GM23338 (cell line): ENCODE measurements around the gene NSF.
"Not testable (repeated sequence)": the region's sequence is repeated elsewhere in the genome, so short reads cannot be mapped to it uniquely, and the experiment has no call there.

Experiments
- EZH2 ChIP-seq: fragments of 200-600 bp; sonication (generic); IDR thresholded peaks from one replicate; pipeline ENCODE4 v1.8.0; 2017; ENCODE audit warnings: antibody characterized with exemption, mild to moderate bottlenecking, low read depth; ENCODE audit not compliant: unreplicated experiment
- EZH2phosphoT487 ChIP-seq: fragments of 200-600 bp; sonication (generic); IDR thresholded peaks from one replicate; pipeline ENCODE4 v1.8.1; 2018; ENCODE audit warnings: antibody characterized with exemption; ENCODE audit not compliant: unreplicated experiment
- JUNB ChIP-seq: IDR thresholded peaks from one replicate; pipeline ENCODE4 v1.6.1; 2016; ENCODE audit warnings: antibody characterized with exemption; ENCODE audit not compliant: unreplicated experiment
- POLR2AphosphoS5 ChIP-seq: IDR thresholded peaks from 2 replicates; pipeline ENCODE4 v1.6.1; 2016; ENCODE audit warnings: antibody characterized with exemption, low read depth
- ZNF114 ChIP-seq: fragments of 250-450 bp; sonication (Bioruptor Pico); IDR thresholded peaks from 2 replicates; pipeline ENCODE4 v1.5.0; 2020; ENCODE audit warnings: mild to moderate bottlenecking, moderate library complexity
- TF ChIP-seq, protein P1 (sequence below), 2 experiments: fragments of 200-600 bp in 1 of 2; sonication (generic) in 1 of 2; conservative IDR thresholded peaks; 2 replicates each; pipeline versions ENCODE4 v1.5.1 to v1.6.1; 2016 to 2017; ENCODE audit warnings: antibody characterized with exemption in 2 of 2, low read depth in 2 of 2, mild to moderate bottlenecking in 2 of 2, moderate library complexity in 1 of 2
- TF ChIP-seq, protein P2 (sequence below): IDR thresholded peaks from one replicate; pipeline ENCODE4 v1.6.1; 2018; ENCODE audit warnings: antibody characterized with exemption; ENCODE audit not compliant: unreplicated experiment
- TF ChIP-seq, protein P3 (sequence below): IDR thresholded peaks from 2 replicates; pipeline ENCODE4 v1.6.1; 2016; ENCODE audit warnings: antibody characterized with exemption

DNA sequence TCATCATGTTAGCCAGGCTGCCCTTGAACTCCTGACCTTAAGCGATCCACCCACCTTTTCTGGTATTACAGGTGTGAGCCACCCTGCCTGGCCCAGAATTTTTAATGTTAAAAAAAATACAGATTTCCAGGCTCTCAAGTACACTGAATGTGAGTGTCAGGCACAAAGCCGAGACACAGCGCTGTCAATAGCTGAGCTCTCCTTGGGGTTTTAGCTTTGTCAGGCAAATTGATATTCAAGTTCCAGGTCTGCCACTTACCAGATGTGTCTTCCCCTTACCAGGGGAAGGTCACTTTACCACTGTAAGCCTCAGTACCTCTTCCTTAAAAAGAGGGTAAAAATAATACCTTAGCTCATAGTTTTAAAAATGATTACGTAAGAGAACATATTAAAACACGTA lies 67.8 kb downstream of the NSF start:
- TF ChIP-seq, protein P1, sequence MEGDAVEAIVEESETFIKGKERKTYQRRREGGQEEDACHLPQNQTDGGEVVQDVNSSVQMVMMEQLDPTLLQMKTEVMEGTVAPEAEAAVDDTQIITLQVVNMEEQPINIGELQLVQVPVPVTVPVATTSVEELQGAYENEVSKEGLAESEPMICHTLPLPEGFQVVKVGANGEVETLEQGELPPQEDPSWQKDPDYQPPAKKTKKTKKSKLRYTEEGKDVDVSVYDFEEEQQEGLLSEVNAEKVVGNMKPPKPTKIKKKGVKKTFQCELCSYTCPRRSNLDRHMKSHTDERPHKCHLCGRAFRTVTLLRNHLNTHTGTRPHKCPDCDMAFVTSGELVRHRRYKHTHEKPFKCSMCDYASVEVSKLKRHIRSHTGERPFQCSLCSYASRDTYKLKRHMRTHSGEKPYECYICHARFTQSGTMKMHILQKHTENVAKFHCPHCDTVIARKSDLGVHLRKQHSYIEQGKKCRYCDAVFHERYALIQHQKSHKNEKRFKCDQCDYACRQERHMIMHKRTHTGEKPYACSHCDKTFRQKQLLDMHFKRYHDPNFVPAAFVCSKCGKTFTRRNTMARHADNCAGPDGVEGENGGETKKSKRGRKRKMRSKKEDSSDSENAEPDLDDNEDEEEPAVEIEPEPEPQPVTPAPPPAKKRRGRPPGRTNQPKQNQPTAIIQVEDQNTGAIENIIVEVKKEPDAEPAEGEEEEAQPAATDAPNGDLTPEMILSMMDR (conservative IDR thresholded peaks at IDR 0.05; ENCODE audit: low read depth in 2 of 2): not testable (repeated sequence)
- not testable (repeated sequence) for TF ChIP-seq JUNB; EZH2; POLR2AphosphoS5; EZH2phosphoT487; ZNF114 (CRISPR knock-in tag)
- TF ChIP-seq, protein P2, sequence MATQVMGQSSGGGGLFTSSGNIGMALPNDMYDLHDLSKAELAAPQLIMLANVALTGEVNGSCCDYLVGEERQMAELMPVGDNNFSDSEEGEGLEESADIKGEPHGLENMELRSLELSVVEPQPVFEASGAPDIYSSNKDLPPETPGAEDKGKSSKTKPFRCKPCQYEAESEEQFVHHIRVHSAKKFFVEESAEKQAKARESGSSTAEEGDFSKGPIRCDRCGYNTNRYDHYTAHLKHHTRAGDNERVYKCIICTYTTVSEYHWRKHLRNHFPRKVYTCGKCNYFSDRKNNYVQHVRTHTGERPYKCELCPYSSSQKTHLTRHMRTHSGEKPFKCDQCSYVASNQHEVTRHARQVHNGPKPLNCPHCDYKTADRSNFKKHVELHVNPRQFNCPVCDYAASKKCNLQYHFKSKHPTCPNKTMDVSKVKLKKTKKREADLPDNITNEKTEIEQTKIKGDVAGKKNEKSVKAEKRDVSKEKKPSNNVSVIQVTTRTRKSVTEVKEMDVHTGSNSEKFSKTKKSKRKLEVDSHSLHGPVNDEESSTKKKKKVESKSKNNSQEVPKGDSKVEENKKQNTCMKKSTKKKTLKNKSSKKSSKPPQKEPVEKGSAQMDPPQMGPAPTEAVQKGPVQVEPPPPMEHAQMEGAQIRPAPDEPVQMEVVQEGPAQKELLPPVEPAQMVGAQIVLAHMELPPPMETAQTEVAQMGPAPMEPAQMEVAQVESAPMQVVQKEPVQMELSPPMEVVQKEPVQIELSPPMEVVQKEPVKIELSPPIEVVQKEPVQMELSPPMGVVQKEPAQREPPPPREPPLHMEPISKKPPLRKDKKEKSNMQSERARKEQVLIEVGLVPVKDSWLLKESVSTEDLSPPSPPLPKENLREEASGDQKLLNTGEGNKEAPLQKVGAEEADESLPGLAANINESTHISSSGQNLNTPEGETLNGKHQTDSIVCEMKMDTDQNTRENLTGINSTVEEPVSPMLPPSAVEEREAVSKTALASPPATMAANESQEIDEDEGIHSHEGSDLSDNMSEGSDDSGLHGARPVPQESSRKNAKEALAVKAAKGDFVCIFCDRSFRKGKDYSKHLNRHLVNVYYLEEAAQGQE: not testable (repeated sequence)
- TF ChIP-seq, protein P3, sequence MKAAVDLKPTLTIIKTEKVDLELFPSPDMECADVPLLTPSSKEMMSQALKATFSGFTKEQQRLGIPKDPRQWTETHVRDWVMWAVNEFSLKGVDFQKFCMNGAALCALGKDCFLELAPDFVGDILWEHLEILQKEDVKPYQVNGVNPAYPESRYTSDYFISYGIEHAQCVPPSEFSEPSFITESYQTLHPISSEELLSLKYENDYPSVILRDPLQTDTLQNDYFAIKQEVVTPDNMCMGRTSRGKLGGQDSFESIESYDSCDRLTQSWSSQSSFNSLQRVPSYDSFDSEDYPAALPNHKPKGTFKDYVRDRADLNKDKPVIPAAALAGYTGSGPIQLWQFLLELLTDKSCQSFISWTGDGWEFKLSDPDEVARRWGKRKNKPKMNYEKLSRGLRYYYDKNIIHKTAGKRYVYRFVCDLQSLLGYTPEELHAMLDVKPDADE: not testable (repeated sequence)
